GM10847 (cell line): Measurements from ENCODE around the gene KIAA0232.
A peak's percentile ranks its signal among the peaks of the same experiment; 100 is the strongest.

Experiments used
- POLR2A ChIP-seq: IDR thresholded peaks from 2 replicates; pipeline ENCODE4 v1.6.1; 2011; ENCODE audit not compliant: insufficient read length; ENCODE audit errors: extremely low read depth

Gene KIAA0232

GRCh38 chr4:6779667-6780565 is 2.6 kb upstream of the KIAA0232 start:
- no peak for TF ChIP-seq POLR2A

GRCh38 chr4:6781113-6781512 is 1.4 kb upstream of the KIAA0232 start:
- TF ChIP-seq POLR2A: no peak

- TF ChIP-seq POLR2A: no peak
Observed at GRCh38 chr4:6781561-6781960, 966 bp upstream of the KIAA0232 start.

GRCh38 chr4:6782846-6783110 is 251 bp downstream of the KIAA0232 start:
- TF ChIP-seq POLR2A: no peak

GRCh38 chr4:6783111-6783981 is 819 bp downstream of the KIAA0232 start:
- peak; percentile 26 for TF ChIP-seq POLR2A

- no peak for TF ChIP-seq POLR2A
Observed at GRCh38 chr4:6785572-6785925, 3.0 kb downstream of the KIAA0232 start.

- no peak for TF ChIP-seq POLR2A
Observed at GRCh38 chr4:6788123-6788522, 5.6 kb downstream of the KIAA0232 start.

- TF ChIP-seq POLR2A: no peak
Observed at GRCh38 chr4:6794189-6794588, 11.7 kb downstream of the KIAA0232 start.

- TF ChIP-seq POLR2A: no peak
Observed at GRCh38 chr4:6795821-6796220, 13.3 kb downstream of the KIAA0232 start.

- TF ChIP-seq POLR2A: no peak
Observed at GRCh38 chr4:6799091-6799490, 16.6 kb downstream of the KIAA0232 start.

- TF ChIP-seq POLR2A: no peak
Observed at GRCh38 chr4:6802025-6802424, 19.5 kb downstream of the KIAA0232 start.

- no peak for TF ChIP-seq POLR2A
Observed at GRCh38 chr4:6802626-6803025, 20.1 kb downstream of the KIAA0232 start.

GRCh38 chr4:6803246-6803645 is 20.7 kb downstream of the KIAA0232 start:
- no peak for TF ChIP-seq POLR2A

- no peak for TF ChIP-seq POLR2A
Observed at GRCh38 chr4:6804082-6804752, 21.7 kb downstream of the KIAA0232 start.

GRCh38 chr4:6806924-6807626 is 24.5 kb downstream of the KIAA0232 start:
- no peak for TF ChIP-seq POLR2A
